B cell (primary cell): ENCODE results near the gene CHCHD5. TPM values are rescaled to one million over a fixed set of nuclear protein-coding genes. Genes with fewer than 3 reads are reported as not detected.

Experiments
- ATAC-seq: fragments of 200-7000 bp; cut with Tn5 transposase; one replicate; pipeline ENCODE4 v1.10.0; 2021; ENCODE audit warnings: low read depth, mild to moderate bottlenecking, moderate number of reproducible peaks, moderate library complexity
- CTCF ChIA-PET: fragments of 350-600 bp; sonication (Branson Sonifier 250); formaldehyde crosslinking; loops from one replicate; lab custom pipeline; 2021; ENCODE audit warnings: antibody characterized with exemption, inconsistent platforms; lab: Charles Lee
- POLR2A ChIA-PET: fragments of 350-600 bp; sonication (Branson Sonifier 250); formaldehyde crosslinking; loops from one replicate; lab custom pipeline; 2021; ENCODE audit warnings: antibody characterized with exemption; lab: Charles Lee
- DNase-seq: peaks from one replicate; pipeline ENCODE4 v3.0.0; 2013
- H2AFZ ChIP-seq: 2 replicates; pipeline ENCODE4 v1.6.1; 2012; ENCODE audit warnings: mild to moderate bottlenecking, low read depth, low read length; ENCODE audit not compliant: insufficient read depth, poor library complexity, severe bottlenecking
- H3K27ac ChIP-seq, 2 donors: 1 replicate in 1 of 2; 2 replicates in 1 of 2; pipeline ENCODE4 v1.5.1; 2012 to 2013; ENCODE audit warnings: low read length in 2 of 2, mild to moderate bottlenecking in 2 of 2, moderate library complexity in 1 of 2
- H3K27me3 ChIP-seq, 4 experiments: fragments of 200-600 bp in 1 of 4; sonication (generic) in 1 of 4; replicated peaks in 1 of 4; 1 replicate in 2 of 4; 2 replicates in 2 of 4; pipeline versions ENCODE4 v1.6.1 to v1.7.0; 2013 to 2016; ENCODE audit warnings: low read length in 3 of 4, mild to moderate bottlenecking in 2 of 4, mixed read lengths in 1 of 4, moderate library complexity in 1 of 4; ENCODE audit not compliant: insufficient read depth in 4 of 4, control insufficient read depth in 3 of 4; ENCODE audit errors: control extremely low read depth in 1 of 4
- H3K36me3 ChIP-seq, 2 experiments: replicated peaks in 1 of 2; 1 replicate in 1 of 2; 2 replicates in 1 of 2; pipeline versions ENCODE4 v1.6.1 to v1.7.1; 2013; ENCODE audit warnings: low read length in 1 of 2; ENCODE audit not compliant: insufficient read depth in 2 of 2, control insufficient read depth in 1 of 2; ENCODE audit errors: control extremely low read depth in 1 of 2, extremely low read depth in 1 of 2
- H3K4me1 ChIP-seq, 2 donors: fragments of 200-600 bp in 1 of 2; sonication (generic) in 1 of 2; 1 replicate in 1 of 2; 2 replicates in 1 of 2; pipeline versions ENCODE4 v1.5.1 to v1.6.1; 2013 to 2017; ENCODE audit warnings: low read length in 2 of 2; ENCODE audit not compliant: control insufficient read depth in 2 of 2, insufficient read depth in 2 of 2
- H3K4me2 ChIP-seq: replicated peaks from 2 replicates; pipeline ENCODE3; 2012; ENCODE audit warnings: mild to moderate bottlenecking, low read depth, low read length; ENCODE audit not compliant: poor library complexity, severe bottlenecking
- H3K4me3 ChIP-seq, 5 experiments: fragments of 200-600 bp in 1 of 5; sonication (generic) in 1 of 5; 1 replicate in 3 of 5; 2 replicates in 2 of 5; pipeline versions ENCODE4 v1.5.1 to v1.7.0; 2011 to 2016; ENCODE audit warnings: low read length in 4 of 5, mild to moderate bottlenecking in 4 of 5, low read depth in 2 of 5, control low read depth in 1 of 5, moderate library complexity in 1 of 5; ENCODE audit not compliant: insufficient read depth in 1 of 5; ENCODE audit errors: control extremely low read depth in 1 of 5, extremely low read depth in 1 of 5
- H3K79me2 ChIP-seq: fragments of 200-600 bp; sonication (generic); one replicate; pipeline ENCODE4 v1.6.0; 2016; ENCODE audit warnings: low read length; ENCODE audit not compliant: control insufficient read depth, insufficient read depth
- H3K9ac ChIP-seq: fragments of 200-600 bp; sonication (generic); 2 replicates; pipeline ENCODE4 v1.6.1; 2017; ENCODE audit warnings: mild to moderate bottlenecking, low read length, moderate library complexity
- H3K9me3 ChIP-seq, 3 donors: one replicate each; pipeline versions ENCODE4 v1.6.1 to v1.7.1; 2013; ENCODE audit warnings: low read length in 2 of 3; ENCODE audit not compliant: control insufficient read depth in 2 of 3, insufficient read depth in 1 of 3; ENCODE audit errors: control extremely low read depth in 1 of 3
- H4K20me1 ChIP-seq: 2 replicates; pipeline ENCODE4 v1.6.0; 2012; ENCODE audit warnings: mild to moderate bottlenecking, low read length; ENCODE audit not compliant: insufficient read depth, control insufficient read depth, poor library complexity, severe bottlenecking
- H3K27ac Mint-ChIP-seq: one replicate; pipeline ENCODE4 v1.8.0; 2021; ENCODE audit warnings: mixed read lengths
- H3K27me3 Mint-ChIP-seq: one replicate; pipeline ENCODE4 v1.8.0; 2021; ENCODE audit warnings: mixed read lengths
- H3K4me1 Mint-ChIP-seq: one replicate; pipeline ENCODE4 v1.8.0; 2021; ENCODE audit warnings: mixed read lengths
- H3K4me3 Mint-ChIP-seq: one replicate; pipeline ENCODE4 v1.8.0; 2021; ENCODE audit warnings: mixed read lengths
- H3K9me3 Mint-ChIP-seq: one replicate; pipeline ENCODE4 v1.8.0; 2022; ENCODE audit warnings: mixed read lengths; ENCODE audit not compliant: insufficient read depth
- CTCF ChIP-seq: fragments of 200-600 bp; IDR thresholded peaks from one replicate; pipeline ENCODE4 v1.8.0; 2022; ENCODE audit warnings: antibody characterized with exemption, mild to moderate bottlenecking
- EZH2 ChIP-seq: IDR thresholded peaks from 2 replicates; pipeline ENCODE4 v1.6.1; 2012; ENCODE audit warnings: borderline replicate concordance, low read depth, mild to moderate bottlenecking, moderate library complexity, low read length; ENCODE audit not compliant: insufficient read depth, poor library complexity, severe bottlenecking
- WGBS: methylation state at CpG from one replicate; pipeline ENCODE4 v1.1.5; 2013; ENCODE audit warnings: missing lambda C conversion rate; ENCODE audit not compliant: insufficient coverage; 5-methylcytosine and 5-hydroxymethylcytosine counted together
- intact Hi-C: fragments of 100-400 bp; cut with micrococcal nuclease; formaldehyde crosslinking; loops from one replicate; pipeline ENCODE4 v1.10.0; 2022
- polyA plus RNA-seq: library from polyadenylated mRNA; depleted of rRNA; stranded (reverse); fragments of >200 nt; gene quantifications from 2 replicates; pipeline ENCODE4 v1.2.3, GENCODE V29; 2012
- total RNA-seq, 2 donors: library from RNA; stranded (reverse); fragments of 120-200 nt in 1 of 2; gene quantifications; 1 replicate in 1 of 2; 2 replicates in 1 of 2; pipeline versions ENCODE4 v1.2.3 to v1.2.4, GENCODE V29; 2013 to 2022

CHCHD5 gene
- total and polyA plus RNA-seq, 2 donors (not counting 1 experiment from before 2014, with no cell fraction given): 19.9 to 34.5 TPM

DNA sequence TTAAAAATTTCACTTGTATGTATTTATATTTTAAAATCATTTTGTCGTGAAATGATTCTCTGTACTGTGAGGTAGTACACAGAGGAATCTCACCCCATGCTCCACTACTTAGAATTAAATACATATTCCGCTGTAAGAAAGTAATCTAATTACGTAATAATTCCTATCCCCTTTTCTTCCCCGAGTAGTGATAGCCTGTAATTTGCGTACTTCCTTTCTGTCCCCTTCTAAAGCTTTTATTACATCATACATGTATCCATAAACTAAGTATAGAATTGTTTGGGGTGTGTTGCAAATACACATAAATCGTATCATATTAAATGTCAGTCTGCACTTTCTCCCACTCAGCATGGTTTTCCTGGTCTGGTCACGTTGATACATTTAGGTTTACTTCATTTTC is 12.4 kb upstream of the CHCHD5 start:
- no peak overlapping the region for H3K9ac ChIP-seq
- H3K4me2 ChIP-seq: no peak overlapping the region
- no peak overlapping the region for H3K27ac Mint-ChIP-seq
- WGBS: no CpG with 5 or more reads among the region's 7 CpGs
- H3K9me3 Mint-ChIP-seq: peaks cover 3% of the 10 kb centered on the region
- H2AFZ ChIP-seq: no peak overlapping the region
- DNase-seq: no peak
- H3K4me1 ChIP-seq: no peaks in the 10 kb centered on the region
- no peaks in the 10 kb centered on the region for H3K79me2 ChIP-seq
- TF ChIP-seq CTCF: no peak
- no peak for TF ChIP-seq EZH2
- H3K27me3 Mint-ChIP-seq: no peaks in the 10 kb centered on the region
- no peak for ATAC-seq
- no peak overlapping the region for H3K4me3 Mint-ChIP-seq
- ChIA-PET CTCF (no interaction called here), POLR2A (no interaction called here)
- peaks cover 2 to 85% of the 10 kb centered on the region in 2 experiments for H3K36me3 ChIP-seq
- H3K27ac ChIP-seq: no peak overlapping the region
- H3K4me1 Mint-ChIP-seq: no peaks in the 10 kb centered on the region
- no peaks in the 10 kb centered on the region for H4K20me1 ChIP-seq
- H3K4me3 ChIP-seq: no peak overlapping the region
- peaks cover 0 to 6% (median 5%) of the 10 kb centered on the region in 3 donors for H3K9me3 ChIP-seq
- intact Hi-C loops: no loop called here
- no peaks in the 10 kb centered on the region for H3K27me3 ChIP-seq

DNA sequence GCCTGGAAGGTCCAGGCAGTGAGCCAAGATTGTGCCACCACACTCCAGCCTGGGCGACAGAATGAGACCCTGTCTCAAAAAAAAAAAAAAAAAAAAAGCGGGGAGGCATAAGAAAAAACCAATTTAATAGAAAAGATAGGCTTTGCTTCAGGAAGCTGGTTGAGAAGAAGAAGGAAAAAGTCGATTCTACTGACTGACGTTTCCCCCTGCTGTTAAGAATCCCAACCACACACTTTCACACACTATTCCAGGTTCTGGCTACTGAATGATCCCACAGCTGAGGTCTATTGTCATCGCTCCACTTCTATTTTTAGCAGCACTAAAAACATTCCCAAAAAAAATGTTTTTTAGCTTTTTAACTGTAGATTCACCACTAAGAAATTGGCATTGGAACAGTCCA is 6.7 kb upstream of the CHCHD5 start:
- ATAC-seq (no peak), DNase-seq (no peak)
- no peak for TF ChIP-seq EZH2
- peaks cover 3% of the 10 kb centered on the region in 2 donors for H3K4me1 ChIP-seq
- H3K79me2 ChIP-seq: no peaks in the 10 kb centered on the region
- H2AFZ ChIP-seq: no peak overlapping the region
- intact Hi-C loops: no loop called here
- peaks cover 1 to 38% of the 10 kb centered on the region in 2 experiments for H3K36me3 ChIP-seq
- H4K20me1 ChIP-seq: no peaks in the 10 kb centered on the region
- no peak overlapping the region for H3K4me2 ChIP-seq
- H3K4me1 Mint-ChIP-seq: peaks cover 5% of the 10 kb centered on the region
- CTCF ChIA-PET: no interaction called here
- no peak overlapping the region for H3K27ac ChIP-seq
- H3K4me3 Mint-ChIP-seq: no peak overlapping the region
- no peaks in the 10 kb centered on the region for H3K27me3 Mint-ChIP-seq
- no peaks in the 10 kb centered on the region for H3K9me3 Mint-ChIP-seq
- no peak overlapping the region for H3K9ac ChIP-seq
- H3K27ac Mint-ChIP-seq: no peak overlapping the region
- no peaks in the 10 kb centered on the region for H3K9me3 ChIP-seq
- 100% methylated on average over 1 of the region's 5 CpGs for WGBS
- no peak overlapping the region for H3K4me3 ChIP-seq
- no peaks in the 10 kb centered on the region for H3K27me3 ChIP-seq
- POLR2A ChIA-PET: no interaction called here
